K562 (cell line): ENCODE results near the gene CNMD. TPM values are rescaled to one million over a fixed set of nuclear protein-coding genes. Genes with fewer than 3 reads are reported as not detected.

ENCODE experiments used
- ATAC-seq: fragments of 200-7000 bp; cut with Tn5 transposase; 3 replicates; pipeline ENCODE4 v1.9.1; 2020; ENCODE audit warnings: moderate library complexity
- BruUV-seq: library from RNA; stranded (reverse); fragments of 400-500 nt; replicated peaks from 2 replicates; lab custom pipeline; 2021; lab: Mats Ljungman, UMichigan
- CTCF ChIA-PET: fragments of 300-600 bp; formaldehyde crosslinking; extraction: SDS; loops from one replicate; lab custom pipeline; 2021; ENCODE audit warnings: low intra/inter-chr PET ratio; lab: Yijun Ruan, JAX
- POLR2A ChIA-PET: fragments of 300-600, 350-650 bp; sonication (Branson Sonifier 250); formaldehyde crosslinking; extraction: SDS; loops from one replicate; lab custom pipeline; 2021; ENCODE audit warnings: antibody characterized with exemption, inconsistent platforms; lab: Yijun Ruan, JAX
- DNase-seq, 4 experiments: peaks; one replicate each; pipeline versions ENCODE4 v3.0.0 to v3.0.0-alpha.2; 2011 to 2018; ENCODE audit warnings: low spot score in 3 of 4, mixed read lengths in 3 of 4; ENCODE audit errors: extremely low read depth in 1 of 4
- FAIRE-seq: peaks from 2 replicates; lab custom pipeline; 2011; peaks lifted over from hg19 to GRCh38; lab: Jason Lieb, UNC
- H2AFZ ChIP-seq: 2 replicates; pipeline ENCODE4 v1.6.0; 2011; ENCODE audit warnings: low read depth, low read length, control low read depth, inconsistent platforms
- H3K27ac ChIP-seq: fragments of 200-600 bp; 3 replicates; pipeline ENCODE4 v1.8.0; 2011; ENCODE audit warnings: low read depth, mild to moderate bottlenecking, control low read depth, inconsistent platforms, low read length, moderate library complexity, mixed read lengths; ENCODE audit errors: extremely low read depth
- H3K27me3 ChIP-seq, 2 experiments: fragments of 300-600 bp in 1 of 2; 2 replicates in 1 of 2; 3 replicates in 1 of 2; pipeline versions ENCODE4 v1.6.0 to v1.8.0; 2011; ENCODE audit warnings: inconsistent platforms in 2 of 2, low read length in 2 of 2, mild to moderate bottlenecking in 1 of 2, mixed read lengths in 1 of 2, moderate library complexity in 1 of 2; ENCODE audit not compliant: control insufficient read depth in 2 of 2, insufficient read depth in 2 of 2
- H3K36me3 ChIP-seq: fragments of 300-600 bp; 3 replicates; pipeline ENCODE4 v1.8.0; 2011; ENCODE audit warnings: mild to moderate bottlenecking, low read length, inconsistent platforms; ENCODE audit not compliant: control insufficient read depth, insufficient read depth
- H3K4me1 ChIP-seq, 2 experiments: fragments of 200-600 bp in 1 of 2; replicated peaks in 1 of 2; 2 replicates in 1 of 2; 3 replicates in 1 of 2; pipeline versions ENCODE4 v1.5.1 to v1.8.0; 2011; ENCODE audit warnings: inconsistent platforms in 2 of 2, low read length in 2 of 2, mild to moderate bottlenecking in 1 of 2, mixed read lengths in 1 of 2, moderate library complexity in 1 of 2; ENCODE audit not compliant: control insufficient read depth in 2 of 2, insufficient read depth in 2 of 2
- H3K4me2 ChIP-seq: 2 replicates; pipeline ENCODE4 v1.6.1; 2011; ENCODE audit warnings: low read length, control low read depth, inconsistent platforms, mixed read lengths; ENCODE audit not compliant: insufficient read depth
- H3K4me3 ChIP-seq: fragments of 200-600 bp; sonication (generic), shearing (Covaris generic); 2 replicates; pipeline ENCODE4 v1.5.1; 2016; ENCODE audit warnings: control low read depth, inconsistent platforms
- H3K79me2 ChIP-seq: fragments of 200-600 bp; 3 replicates; pipeline ENCODE4 v1.8.0; 2011; ENCODE audit warnings: low read length, inconsistent platforms; ENCODE audit not compliant: control insufficient read depth, insufficient read depth
- H3K9ac ChIP-seq, 2 experiments: 2 replicates each; pipeline versions ENCODE4 v1.6.0 to v1.6.1; 2011; ENCODE audit warnings: low read depth in 2 of 2, low read length in 2 of 2, control low read depth in 1 of 2, inconsistent platforms in 1 of 2, mild to moderate bottlenecking in 1 of 2, mixed read lengths in 1 of 2; ENCODE audit not compliant: insufficient read depth in 1 of 2
- H3K9me1 ChIP-seq: one replicate; pipeline ENCODE4 v1.6.0; 2011; ENCODE audit warnings: inconsistent platforms, mild to moderate bottlenecking, low read length, moderate library complexity; ENCODE audit not compliant: control insufficient read depth, insufficient read depth
- H3K9me3 ChIP-seq: replicated peaks from 2 replicates; pipeline ENCODE4 v1.5.1; 2011; ENCODE audit warnings: low read depth, low read length, inconsistent platforms; ENCODE audit not compliant: control insufficient read depth, insufficient read depth
- H4K20me1 ChIP-seq: replicated peaks from 2 replicates; pipeline ENCODE4 v1.6.1; 2011; ENCODE audit warnings: low read length, inconsistent platforms, mixed read lengths; ENCODE audit not compliant: control insufficient read depth, insufficient read depth
- ATF2 ChIP-seq: sonication (generic); formaldehyde crosslinking; IDR thresholded peaks from 2 replicates; pipeline ENCODE4 v1.8.1; 2022; ENCODE audit warnings: missing genetic modification reagents
- CREBBP ChIP-seq: IDR thresholded peaks from one replicate; pipeline ENCODE4 v1.6.1; 2012; ENCODE audit warnings: low read depth, mild to moderate bottlenecking, control low read depth, inconsistent platforms, low read length
- NFE2 ChIP-seq: IDR thresholded peaks from 2 replicates; pipeline ENCODE4 v1.6.1; 2014; ENCODE audit warnings: antibody characterized with exemption, low read depth
- PBX2 ChIP-seq, 2 experiments: IDR thresholded peaks in 1 of 2; conservative IDR thresholded peaks in 1 of 2; 2 replicates each; pipeline ENCODE4 v1.6.1; 2016; ENCODE audit warnings: low read depth in 2 of 2, mild to moderate bottlenecking in 1 of 2, missing compliant biosample characterization in 1 of 2, missing genetic modification characterization in 1 of 2, moderate library complexity in 1 of 2
- POLR2B ChIP-seq: fragments of 450-650 bp; IDR thresholded peaks from 2 replicates; pipeline ENCODE4 v1.6.1; 2018; ENCODE audit warnings: low read depth; ENCODE audit not compliant: partially characterized antibody
- YBX1 ChIP-seq: fragments of 450-650 bp; IDR thresholded peaks from 2 replicates; pipeline ENCODE4 v1.7.1; 2016; ENCODE audit warnings: mild to moderate bottlenecking
- ZFPM2 ChIP-seq: fragments of 250-450 bp; sonication (Bioruptor Pico); IDR thresholded peaks from 2 replicates; pipeline ENCODE4 v1.5.1; 2022; ENCODE audit warnings: mild to moderate bottlenecking
- WGBS: fragments of 100-300 bp; shearing (Covaris generic); methylation state at CpG from one replicate; pipeline ENCODE4 v1.1.6; 2016; ENCODE audit warnings: low coverage, mixed read lengths; ENCODE audit not compliant: insufficient coverage; ENCODE audit errors: missing lambda C conversion rate; 5-methylcytosine and 5-hydroxymethylcytosine counted together
- in situ Hi-C: fragments of 300-500 bp; cut with MboI; formaldehyde crosslinking; loops from 4 replicates; pipeline ENCODE4 v1.15.0; 2018; ENCODE audit warnings: inconsistent platforms, mixed read lengths
- intact Hi-C: fragments of 100-400 bp; cut with micrococcal nuclease; formaldehyde crosslinking; loops from 2 replicates; pipeline ENCODE4 v1.14.2; 2022
- polyA plus RNA-seq, 8 experiments: library from polyadenylated mRNA; depleted of rRNA in 4 of 8; stranded (reverse) in 5 of 8; unstranded in 3 of 8; fragments of >200 nt; fragmentation: Nextera tagmentation in 2 of 8; fragmentation: Illumina TruSeq in 1 of 8; extraction: Ambion mirVana in 2 of 8; extraction: Trizol in 1 of 8; gene quantifications; 2 replicates each; pipeline versions ENCODE4 v1.2.1 to v1.2.3, GENCODE V29; 2011 to 2014; ENCODE audit warnings: inconsistent platforms in 1 of 8, missing spikeins in 1 of 8
- total RNA-seq, 7 experiments: library from RNA; depleted of rRNA in 6 of 7; stranded (reverse); fragments of >200 nt in 6 of 7; fragmentation: Illumina TruSeq in 2 of 7; extraction: Trizol in 2 of 7; gene quantifications; 2 replicates each; pipeline versions ENCODE4 v1.2.1 to v1.2.3, GENCODE V29; 2011 to 2021; ENCODE audit warnings: low replicate concordance in 1 of 7

CNMD gene
- total and polyA plus RNA-seq, 9 of the 15 experiments (the other 6 are each of a cell fraction or from before 2014, with no cell fraction given): not detected

GRCh38 chr13:52673465-52673864 lies 66.2 kb downstream of the CNMD start:
- peaks cover 65% of the 10 kb centered on the region; the same call in 2 of the 3 replicates for H3K36me3 ChIP-seq
- H3K4me2 ChIP-seq: no peak overlapping the region
- no peak overlapping the region for H3K27ac ChIP-seq
- no peak overlapping the region for H2AFZ ChIP-seq
- TF ChIP-seq ATF2 (CRISPR knock-in tag) (no peak), POLR2B (no peak), YBX1 (no peak), ZFPM2 (no peak), PBX2 (CRISPR knock-in tag; IDR thresholded peaks at IDR 0.05; ENCODE audit: low read depth) (no peak), PBX2 (tag; conservative IDR thresholded peaks at IDR 0.05; ENCODE audit: low read depth) (peak; percentile 48), NFE2 (0 out of 2 replicates have a peak, but pooled peaks have one; percentile 5), CREBBP (no peak)
- H3K4me3 ChIP-seq: no peak overlapping the region
- ATAC-seq (peak; percentile 49; the same call in 2 of the 3 replicates), DNase-seq (no peak), FAIRE-seq (no peak)
- intact Hi-C loops (no loop called here), in situ Hi-C loops (no loop called here)
- BruUV-seq: no TSS peak
- POLR2A ChIA-PET: no interaction called here
- no peaks in the 10 kb centered on the region for H3K9me1 ChIP-seq
- no peaks in the 10 kb centered on the region for H3K9me3 ChIP-seq
- no CpG with 5 or more reads among the region's 1 CpG for WGBS
- H3K4me1 ChIP-seq: no peaks in the 10 kb centered on the region; a peak in 1 of 5 replicates
- CTCF ChIA-PET: interaction anchor here (0.6 kb wide), 1 partner anchor 680 kb away, joined by 4 read pairs; no protein-coding TSS in a partner anchor
- H3K27me3 ChIP-seq: no peaks in the 10 kb centered on the region
- no peaks in the 10 kb centered on the region for H4K20me1 ChIP-seq
- H3K79me2 ChIP-seq: peaks cover 4% of the 10 kb centered on the region; the same call in 1 of the 3 replicates
- no peak overlapping the region for H3K9ac ChIP-seq
